DND-41 (cell line): ENCODE measurements around the gene CYTH3.

Experiments
- CTCF ChIP-seq: IDR thresholded peaks from 2 replicates; pipeline ENCODE4 v1.5.1; 2012; ENCODE audit warnings: borderline replicate concordance, low read length, moderate library complexity, mild to moderate bottlenecking; ENCODE audit not compliant: poor library complexity, severe bottlenecking; ENCODE audit errors: extremely low read depth
- EZH2 ChIP-seq: IDR thresholded peaks from 3 replicates; pipeline ENCODE4 v1.6.1; 2012; ENCODE audit warnings: borderline replicate concordance, low read depth, mild to moderate bottlenecking, moderate library complexity, low read length, inconsistent platforms; ENCODE audit not compliant: severe bottlenecking

- peak; percentile 49 for TF ChIP-seq CTCF
- TF ChIP-seq EZH2 = no peak
Measured at GRCh38 chr7:6160191-6160623, 112.2 kb downstream of the CYTH3 start.
